Stimulated activated naive CD8-positive, alpha-beta T cell treated with anti-CD3 and anti-CD28 coated beads, Interleukin-15, Interleukin-2, amounts not matched to agents 100 U/mL and 50 U/mL, for 24 hours (primary cell): ENCODE results near the gene SMIM10.
"Not testable (repeated sequence)": the region's sequence is repeated elsewhere in the genome, so short reads cannot be mapped to it uniquely, and the experiment has no call there.

Experiments used
- ATAC-seq: fragments of 150-1000 bp; cut with Tn5 transposase; one replicate; pipeline ENCODE4 v1.10.0; 2021
- DNase-seq: peaks from one replicate; pipeline ENCODE4 v3.0.0; 2021

Gene SMIM10

GRCh38 chrX:135015523-135016245 is 24.9 kb downstream of the SMIM10 start:
- DNase-seq, result no peak
- no peak for ATAC-seq

- DNase-seq, ATAC-seq: not testable (repeated sequence)
Observed at GRCh38 chrX:135019890-135020289, 29.1 kb downstream of the SMIM10 start.

GRCh38 chrX:135023791-135024190 is 33.0 kb downstream of the SMIM10 start:
- ATAC-seq, result not testable (repeated sequence)

GRCh38 chrX:135024526-135024925 is 33.7 kb downstream of the SMIM10 start:
- no peak for ATAC-seq
- no peak for DNase-seq

More at GRCh38 chrX:135023791-135024190, 33.0 kb downstream of the SMIM10 start:
- DNase-seq, result not testable (repeated sequence)

- not testable (repeated sequence) for ATAC-seq, DNase-seq
Observed at GRCh38 chrX:135030207-135030963, 39.6 kb downstream of the SMIM10 start.

- not testable (repeated sequence) for ATAC-seq
Observed at GRCh38 chrX:135041149-135042123, 50.6 kb downstream of the SMIM10 start.

More at GRCh38 chrX:135041149-135042123, 50.6 kb downstream of the SMIM10 start:
- DNase-seq, result not testable (repeated sequence)
